Lower leg skin (tissue), 4 donors: ENCODE results near the gene WBP2NL. TPM values are rescaled to one million over a fixed set of nuclear protein-coding genes. Genes with fewer than 3 reads are reported as not detected.

ENCODE experiments used
- DNase-seq, 2 donors: peaks; one replicate each; pipeline ENCODE4 v3.0.0-alpha.2; 2019; ENCODE audit warnings: low spot score in 2 of 2
- H3K4me3 ChIP-seq: fragments of 200-600 bp; sonication (generic); 2 replicates; pipeline ENCODE4 v1.5.1; 2017; ENCODE audit warnings: mild to moderate bottlenecking, low read depth; ENCODE audit not compliant: poor library complexity, severe bottlenecking
- CTCF ChIP-seq, 3 donors: fragments of 450-650 bp; IDR thresholded peaks; one replicate each; pipeline ENCODE4 v1.5.1; 2016; ENCODE audit warnings: antibody characterized with exemption in 3 of 3, mild to moderate bottlenecking in 3 of 3, moderate library complexity in 2 of 3
- POLR2A ChIP-seq, 2 donors: fragments of 450-650 bp; IDR thresholded peaks; one replicate each; pipeline ENCODE4 v1.6.1; 2016 to 2017; ENCODE audit warnings: antibody characterized with exemption in 2 of 2, mild to moderate bottlenecking in 1 of 2, moderate library complexity in 1 of 2
- WGBS, 2 donors: methylation state at CpG; one replicate each; pipeline ENCODE4 v1.1.5; 2018; 5-methylcytosine and 5-hydroxymethylcytosine counted together
- intact Hi-C: fragments of 100-400 bp; cut with DNase I; formaldehyde crosslinking; loops from one replicate; pipeline ENCODE4 v1.15.0; 2023; ENCODE audit warnings: low total_unique reads
- total RNA-seq, 4 donors: library from RNA; depleted of rRNA; stranded (reverse); fragments of >200 nt; gene quantifications; one replicate each; pipeline ENCODE4 v1.1.0, GENCODE V29; 2016

Gene WBP2NL
- total RNA-seq, 4 donors from 2014 or later = 1.4 to 2.0 (median 1.8) TPM

- 60 to 74% methylated on average over 15 to 19 of the region's 23 CpGs for WGBS, 2 donors
- H3K4me3 ChIP-seq = no peak overlapping the region
Observed at GRCh38 chr22:41957941-41958556, 40.5 kb upstream of the WBP2NL start.

GRCh38 chr22:41963453-41964111 is 35.0 kb upstream of the WBP2NL start:
- 70 to 73% methylated on average over 9 of the region's 9 CpGs for WGBS, 2 donors
- intact Hi-C loops = loop anchor here (10.0 kb wide), 1 partner anchor 471 kb away; the partner anchor contains the start of gene NFAM1
- TF ChIP-seq CTCF (IDR thresholded peaks at IDR 0.05) (no peak), POLR2A (IDR thresholded peaks at IDR 0.05) (no peak)
- no peak for DNase-seq
- H3K4me3 ChIP-seq = no peak overlapping the region

More at GRCh38 chr22:41957941-41958556, 40.5 kb upstream of the WBP2NL start:
- TF ChIP-seq POLR2A (IDR thresholded peaks at IDR 0.05) (no peak), CTCF (IDR thresholded peaks at IDR 0.05) (no peak)
- intact Hi-C loops = no loop called here
- no peak for DNase-seq

DNA sequence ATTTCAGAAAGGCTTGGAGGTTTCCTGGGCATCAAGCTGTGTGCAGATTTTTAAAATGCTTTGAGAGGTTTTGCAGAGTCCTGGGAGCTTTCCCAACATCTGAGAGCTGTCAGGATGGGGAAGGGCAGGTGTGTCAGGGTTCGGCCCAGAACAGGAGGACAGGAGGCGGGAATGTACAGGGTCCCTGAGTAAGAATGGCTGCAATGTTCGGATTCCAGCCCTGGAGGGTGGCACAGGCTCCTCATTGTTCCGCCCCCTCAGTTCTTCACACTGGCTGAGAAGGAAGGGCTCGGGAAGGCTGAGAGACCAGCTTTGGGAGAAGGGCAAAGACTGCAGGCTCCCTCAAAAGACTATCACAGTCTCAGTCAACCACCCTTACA is 34.5 kb upstream of the WBP2NL start:
- intact Hi-C loops = loop anchor here (10.0 kb wide), 1 partner anchor 471 kb away; the partner anchor contains the start of gene NFAM1
- WGBS, 2 donors = 66 to 73% methylated on average over 5 of the region's 5 CpGs
- TF ChIP-seq CTCF (IDR thresholded peaks at IDR 0.05) = no peak
- TF ChIP-seq POLR2A (IDR thresholded peaks at IDR 0.05) = no peak
- H3K4me3 ChIP-seq = no peak overlapping the region
- no peak for DNase-seq

DNA sequence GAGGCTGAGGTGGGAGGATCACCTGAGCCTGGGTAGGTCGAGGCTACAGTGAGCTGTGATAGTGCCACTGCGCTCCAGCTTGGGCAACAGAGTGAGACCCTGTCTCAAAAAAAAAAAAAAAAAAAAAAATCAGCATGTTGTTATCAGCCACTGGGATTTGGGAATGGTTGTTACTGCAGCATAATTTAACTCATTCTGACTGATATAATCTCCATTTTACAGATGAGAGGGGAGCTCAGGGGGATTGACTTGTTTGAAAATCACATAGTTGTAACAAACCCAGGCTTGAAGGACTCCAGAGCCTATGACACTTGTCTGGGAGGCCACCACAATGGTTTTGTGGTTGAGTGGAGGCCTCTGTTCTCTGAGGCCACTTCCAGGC is 32.4 kb upstream of the WBP2NL start:
- H3K4me3 ChIP-seq = no peak overlapping the region
- WGBS, 2 donors = 95 to 98% methylated on average over 2 of the region's 2 CpGs
- no peak for DNase-seq
- intact Hi-C loops = loop anchor here (10.0 kb wide), 1 partner anchor 469 kb away; the partner anchor contains the start of gene NFAM1
- no peak for TF ChIP-seq POLR2A (IDR thresholded peaks at IDR 0.05)
- TF ChIP-seq CTCF (IDR thresholded peaks at IDR 0.05) = no peak

DNA sequence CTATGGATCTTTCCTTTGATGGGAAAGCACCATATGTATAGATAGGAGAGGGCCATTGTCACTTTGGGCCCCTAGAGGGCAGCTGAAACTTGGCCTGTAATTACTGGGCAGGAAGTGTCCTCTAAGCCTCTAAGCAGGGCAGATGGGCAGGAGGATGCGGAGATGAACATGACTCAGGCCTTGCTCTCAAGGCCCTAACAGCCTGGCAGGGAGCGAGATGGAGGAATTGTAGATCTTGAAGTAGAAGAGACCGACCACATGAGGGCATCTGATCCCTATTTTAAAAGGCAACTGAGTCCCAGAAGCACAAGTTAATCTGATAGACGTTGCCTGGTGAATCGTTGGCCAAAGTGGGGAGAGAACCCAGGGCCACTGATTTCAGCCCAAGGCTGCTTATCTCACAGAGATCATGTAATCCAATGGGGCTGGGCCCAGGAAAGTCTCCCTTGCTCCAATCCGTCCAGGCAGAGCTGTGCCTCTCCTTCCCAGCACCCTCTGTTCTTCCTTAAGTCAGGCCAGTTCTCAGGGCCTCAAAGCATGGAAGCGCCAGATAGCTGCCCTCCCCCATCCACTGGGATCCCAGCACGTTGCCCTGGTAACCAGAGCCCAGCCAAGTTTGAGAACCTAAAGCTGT is 31.9 kb upstream of the WBP2NL start:
- TF ChIP-seq CTCF (IDR thresholded peaks at IDR 0.05) (no peak), POLR2A (IDR thresholded peaks at IDR 0.05) (no peak)
- no peak overlapping the region for H3K4me3 ChIP-seq
- intact Hi-C loops = loop anchor here (10.0 kb wide), 1 partner anchor 468 kb away; the partner anchor contains the start of gene NFAM1
- DNase-seq = peak in 1 of 2 donors; percentile 32
- 30 to 35% methylated on average over 8 of the region's 8 CpGs for WGBS, 2 donors
